GM12873 (cell line): ENCODE results near the gene ADGRL3.

Experiments used
- CTCF ChIP-seq: IDR thresholded peaks from 2 replicates; pipeline ENCODE4 v1.5.1; 2012; ENCODE audit warnings: low read depth, mild to moderate bottlenecking, moderate library complexity, low read length, control low read depth; ENCODE audit not compliant: insufficient read depth; ENCODE audit errors: missing control alignments

Gene ADGRL3

GRCh38 chr4:61275241-61275640 is 75.1 kb downstream of the ADGRL3 start:
- TF ChIP-seq CTCF = no peak

- no peak for TF ChIP-seq CTCF
Measured at GRCh38 chr4:61276029-61276428, 75.9 kb downstream of the ADGRL3 start.

GRCh38 chr4:61277785-61278760 is 77.9 kb downstream of the ADGRL3 start:
- TF ChIP-seq CTCF = no peak

- no peak for TF ChIP-seq CTCF
Measured at GRCh38 chr4:61292322-61292721, 92.2 kb downstream of the ADGRL3 start.

- no peak for TF ChIP-seq CTCF
Measured at GRCh38 chr4:61293707-61294400, 93.7 kb downstream of the ADGRL3 start.

GRCh38 chr4:61294936-61295335 is 94.8 kb downstream of the ADGRL3 start:
- no peak for TF ChIP-seq CTCF

- TF ChIP-seq CTCF = no peak
Measured at GRCh38 chr4:61296144-61296543, 96.0 kb downstream of the ADGRL3 start.
